NCI-H1930 (cell line): ENCODE results near the gene CABLES1.
A peak's percentile ranks its signal among the peaks of the same experiment; 100 is the strongest.
"Not testable (repeated sequence)": the region's sequence is repeated elsewhere in the genome, so short reads cannot be mapped to it uniquely, and the experiment has no call there.

Source experiments
- DNase-seq, 2 experiments: peaks; one replicate each; lab custom pipeline; 2025; lab: John Stamatoyannopoulos, UW

CABLES1 gene

GRCh38 chr18:23134780-23135549, at the start of gene CABLES1:
TSS of gene CABLES1 (plus strand) at chr18:23135485. CDS start at chr18:23135763, 278 bp downstream.
- peak; percentile 58 to 63 for DNase-seq

GRCh38 chr18:23087352-23087751, 47.9 kb upstream of the CABLES1 start:
- DNase-seq: no peak

- DNase-seq: no peak
These were observed 47.0 kb upstream of the CABLES1 start for GRCh38 chr18:23088310-23088709.

GRCh38 chr18:23091017-23091993, 44.0 kb upstream of the CABLES1 start:
- not testable (repeated sequence) for DNase-seq

GRCh38 chr18:23092121-23092520, 43.2 kb upstream of the CABLES1 start:
- DNase-seq: no peak

- DNase-seq: not testable (repeated sequence)
These were observed 42.2 kb upstream of the CABLES1 start for GRCh38 chr18:23093130-23093529.

- no peak for DNase-seq
These were observed 41.5 kb upstream of the CABLES1 start for GRCh38 chr18:23093772-23094171.

GRCh38 chr18:23094411-23095190, 40.7 kb upstream of the CABLES1 start:
- DNase-seq: no peak

GRCh38 chr18:23095463-23095862, 39.8 kb upstream of the CABLES1 start:
- DNase-seq: no peak

GRCh38 chr18:23097016-23097415, 38.3 kb upstream of the CABLES1 start:
- DNase-seq: not testable (repeated sequence)

GRCh38 chr18:23099621-23100020, 35.7 kb upstream of the CABLES1 start:
- DNase-seq: no peak

- DNase-seq: no peak
These were observed 33.3 kb upstream of the CABLES1 start for GRCh38 chr18:23101861-23102432.

GRCh38 chr18:23102493-23103261, 32.6 kb upstream of the CABLES1 start:
- DNase-seq: no peak

- no peak for DNase-seq
These were observed 31.8 kb upstream of the CABLES1 start for GRCh38 chr18:23103449-23103848.

- DNase-seq: no peak
These were observed 30.3 kb upstream of the CABLES1 start for GRCh38 chr18:23105030-23105429.

GRCh38 chr18:23105581-23106219, 29.6 kb upstream of the CABLES1 start:
- no peak for DNase-seq

- DNase-seq: no peak
These were observed 28.7 kb upstream of the CABLES1 start for GRCh38 chr18:23106575-23106974.

- DNase-seq: no peak
These were observed 27.6 kb upstream of the CABLES1 start for GRCh38 chr18:23107718-23108117.

GRCh38 chr18:23108496-23108895, 26.8 kb upstream of the CABLES1 start:
- DNase-seq: no peak

GRCh38 chr18:23109163-23109562, 26.1 kb upstream of the CABLES1 start:
- not testable (repeated sequence) for DNase-seq
